ENCODE results near the gene SNAPIN.
"Not testable (repeated sequence)": the region's sequence is repeated elsewhere in the genome, so short reads cannot be mapped to it uniquely, and the experiment has no call there.

The SNAPIN gene

DNA sequence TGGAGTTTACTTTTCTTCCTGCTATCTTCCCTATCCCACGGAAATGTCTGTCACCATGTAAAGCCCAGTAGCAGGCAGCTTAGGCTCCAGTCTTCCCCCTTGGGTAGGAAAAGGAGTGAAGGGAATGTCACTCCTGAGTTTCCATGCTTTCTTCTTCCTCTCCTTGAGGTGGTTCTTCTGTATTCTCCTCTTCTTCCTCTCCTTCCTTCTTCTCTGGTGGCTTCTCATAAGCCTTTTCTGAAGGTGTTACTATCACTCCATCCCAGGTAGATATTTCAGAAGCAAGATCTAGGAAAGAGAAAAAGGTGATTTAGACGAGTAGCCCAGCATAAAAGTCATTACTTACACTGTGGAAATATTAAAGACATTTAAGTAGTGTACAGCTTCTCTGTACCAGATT lies 3.8 kb downstream of the SNAPIN start:
- POLR2A ChIA-PET, result interaction anchor here (1.2 kb wide), 1 partner anchor 14 kb away, joined by 4 read pairs; no protein-coding TSS in a partner anchor
- DNase-seq (ENCODE audit: extremely low spot score), result no peak
- CTCF ChIA-PET, result no interaction called here
- TF ChIP-seq ARNT (IDR thresholded peaks at IDR 0.05), result no peak
- TF ChIP-seq SUZ12 (IDR thresholded peaks at IDR 0.05), result no peak
- no peak for TF ChIP-seq TARDBP (IDR thresholded peaks at IDR 0.05)
- no peak for TF ChIP-seq FOXM1 (IDR thresholded peaks at IDR 0.05; ENCODE audit: borderline replicate concordance)
- TF ChIP-seq NFRKB (IDR thresholded peaks at IDR 0.05), result no peak
- no peak for TF ChIP-seq ELF4 (IDR thresholded peaks at IDR 0.05)
- TF ChIP-seq FOXA1 (IDR thresholded peaks at IDR 0.05), result no peak

DNA sequence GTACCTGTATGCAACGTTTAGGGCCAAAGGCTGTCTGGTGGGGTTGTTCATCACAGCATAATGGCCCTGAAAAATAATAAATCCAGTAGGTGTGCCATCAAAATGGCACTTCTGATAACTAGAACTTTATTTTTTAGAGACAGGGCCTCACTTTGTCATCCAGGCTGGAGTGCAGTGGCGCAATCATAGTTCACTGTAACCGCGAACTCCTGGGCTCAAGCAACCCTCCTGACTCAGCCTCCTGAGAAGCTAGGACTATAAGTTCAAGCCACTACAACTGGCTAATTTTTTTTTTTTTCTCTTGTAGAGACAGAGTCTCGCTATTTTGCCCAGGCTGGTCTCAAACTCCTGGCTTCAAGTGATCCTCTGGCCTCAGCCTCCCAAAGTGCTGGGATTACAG lies 4.7 kb downstream of the SNAPIN start:
- ChIA-PET CTCF (interaction anchor here (0.6 kb wide), 1 partner anchor 9 kb away, joined by 9 read pairs; no protein-coding TSS in a partner anchor), POLR2A (no interaction called here)
- no peak for DNase-seq (ENCODE audit: extremely low spot score)
- TF ChIP-seq L3MBTL2 (conservative IDR thresholded peaks at IDR 0.05), result no peak
- no peak for TF ChIP-seq FOXA1 (IDR thresholded peaks at IDR 0.05)
- TF ChIP-seq ARNT (IDR thresholded peaks at IDR 0.05), result no peak
- no peak for TF ChIP-seq ELF4 (IDR thresholded peaks at IDR 0.05)
- no peak for TF ChIP-seq TARDBP (IDR thresholded peaks at IDR 0.05)
- TF ChIP-seq FOXM1 (IDR thresholded peaks at IDR 0.05; ENCODE audit: borderline replicate concordance), result no peak
- no peak for TF ChIP-seq SP1 (IDR thresholded peaks at IDR 0.05)
- TF ChIP-seq HDGF (IDR thresholded peaks at IDR 0.05; ENCODE audit: borderline replicate concordance), result no peak
- TF ChIP-seq LEF1 (IDR thresholded peaks at IDR 0.05; ENCODE audit: borderline replicate concordance), result no peak
- TF ChIP-seq NFRKB (IDR thresholded peaks at IDR 0.05), result no peak
- TF ChIP-seq SUZ12 (IDR thresholded peaks at IDR 0.05), result no peak

DNA sequence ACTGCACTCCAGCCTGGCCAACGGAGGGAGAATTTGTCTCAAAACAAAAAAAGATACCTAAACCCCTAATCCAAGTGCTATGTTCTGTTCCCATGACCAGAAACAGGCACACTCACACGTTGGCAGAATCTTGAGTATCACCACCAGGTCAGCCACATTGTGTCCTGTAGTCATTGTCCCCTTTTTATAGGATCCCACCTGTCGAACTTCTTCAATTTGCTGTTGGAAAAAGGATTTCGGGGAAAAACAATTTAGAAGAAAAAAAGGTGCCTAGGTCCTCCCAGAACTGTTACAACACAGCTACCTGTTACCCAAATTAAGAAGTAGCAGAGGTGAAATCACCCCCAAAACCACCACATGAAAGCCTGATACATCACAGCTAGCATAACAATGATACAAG lies 8.9 kb downstream of the SNAPIN start:
- no peak for DNase-seq (ENCODE audit: extremely low spot score)
- ChIA-PET POLR2A (interaction anchor here (0.7 to 1.7 kb wide), 6 partner anchors 8 to 101 kb away, joined by 3 to 5 read pairs (median 4); partner anchors contain the start of gene INTS3), CTCF (no interaction called here)
- TF ChIP-seq FOXA1 (IDR thresholded peaks at IDR 0.05) (no peak), ZNF384 (IDR thresholded peaks at IDR 0.05) (no peak), FOXM1 (IDR thresholded peaks at IDR 0.05; ENCODE audit: borderline replicate concordance) (no peak), FOXK2 (IDR thresholded peaks at IDR 0.05) (no peak), CTBP1 (IDR thresholded peaks at IDR 0.05; ENCODE audit: borderline replicate concordance) (no peak), BHLHE40 (IDR thresholded peaks at IDR 0.05; ENCODE audit: borderline replicate concordance) (no peak), ARNT (IDR thresholded peaks at IDR 0.05) (no peak), LEF1 (IDR thresholded peaks at IDR 0.05; ENCODE audit: borderline replicate concordance) (no peak), L3MBTL2 (conservative IDR thresholded peaks at IDR 0.05) (no peak), SUZ12 (IDR thresholded peaks at IDR 0.05) (no peak), HDGF (IDR thresholded peaks at IDR 0.05; ENCODE audit: borderline replicate concordance) (no peak), SP1 (IDR thresholded peaks at IDR 0.05) (no peak), NFRKB (IDR thresholded peaks at IDR 0.05) (no peak), TARDBP (IDR thresholded peaks at IDR 0.05) (no peak), ELF4 (IDR thresholded peaks at IDR 0.05) (no peak)
- TF ChIP-seq, protein P1, sequence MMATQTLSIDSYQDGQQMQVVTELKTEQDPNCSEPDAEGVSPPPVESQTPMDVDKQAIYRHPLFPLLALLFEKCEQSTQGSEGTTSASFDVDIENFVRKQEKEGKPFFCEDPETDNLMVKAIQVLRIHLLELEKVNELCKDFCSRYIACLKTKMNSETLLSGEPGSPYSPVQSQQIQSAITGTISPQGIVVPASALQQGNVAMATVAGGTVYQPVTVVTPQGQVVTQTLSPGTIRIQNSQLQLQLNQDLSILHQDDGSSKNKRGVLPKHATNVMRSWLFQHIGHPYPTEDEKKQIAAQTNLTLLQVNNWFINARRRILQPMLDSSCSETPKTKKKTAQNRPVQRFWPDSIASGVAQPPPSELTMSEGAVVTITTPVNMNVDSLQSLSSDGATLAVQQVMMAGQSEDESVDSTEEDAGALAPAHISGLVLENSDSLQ (IDR thresholded peaks at IDR 0.05), result no peak

DNA sequence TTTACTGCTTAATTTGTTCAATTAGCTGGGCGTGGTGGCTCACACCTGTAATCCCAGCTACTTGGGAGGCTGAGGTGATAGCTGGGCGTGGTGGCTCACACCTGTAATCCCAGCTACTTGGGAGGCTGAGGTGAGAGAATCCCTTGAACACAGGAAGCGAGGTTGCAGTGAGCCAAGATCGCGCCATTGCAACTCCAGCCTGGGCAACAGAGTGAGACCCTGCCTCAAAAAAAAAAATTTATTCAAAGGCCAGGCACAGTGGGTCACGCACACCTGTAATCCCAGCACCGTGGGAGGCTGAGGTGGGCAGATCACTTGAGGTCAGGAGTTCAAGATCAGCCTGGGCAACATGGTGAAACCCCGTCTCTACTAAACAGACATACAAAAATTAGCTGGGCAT lies 10.2 kb downstream of the SNAPIN start:
- CTCF ChIA-PET; DNase-seq (ENCODE audit: extremely low spot score): not testable (repeated sequence)
- POLR2A ChIA-PET, result interaction anchor here (1.1 to 1.6 kb wide), 3 partner anchors 9 to 59 kb away, joined by 4 to 5 read pairs (median 4); partner anchors contain the start of gene INTS3

DNA sequence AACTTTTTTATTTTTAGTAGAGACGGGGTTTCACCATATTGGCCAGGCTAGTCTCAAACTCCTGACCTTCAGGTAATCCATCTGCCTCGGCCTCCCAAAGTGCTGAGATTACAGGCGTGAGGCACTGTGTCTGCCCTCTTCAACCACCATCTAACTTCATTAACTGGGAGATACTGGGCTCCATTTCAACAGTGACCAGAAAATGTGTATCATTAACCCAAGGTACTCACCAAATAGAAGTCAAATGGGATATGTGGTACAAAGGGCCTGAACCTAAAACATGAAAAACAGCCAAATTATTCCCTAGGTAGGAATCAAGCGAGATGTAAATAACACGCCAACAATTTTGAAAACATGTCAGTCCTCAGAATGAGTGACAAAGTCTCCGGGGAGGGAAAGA lies 11.1 kb downstream of the SNAPIN start:
- TF ChIP-seq, protein P1 (IDR thresholded peaks at IDR 0.05), result no peak
- TF ChIP-seq SUZ12 (IDR thresholded peaks at IDR 0.05) (no peak), HDGF (IDR thresholded peaks at IDR 0.05; ENCODE audit: borderline replicate concordance) (no peak), LEF1 (IDR thresholded peaks at IDR 0.05; ENCODE audit: borderline replicate concordance) (no peak), BHLHE40 (IDR thresholded peaks at IDR 0.05; ENCODE audit: borderline replicate concordance) (no peak), CTBP1 (IDR thresholded peaks at IDR 0.05; ENCODE audit: borderline replicate concordance) (no peak), ZNF384 (IDR thresholded peaks at IDR 0.05) (no peak), FOXK2 (IDR thresholded peaks at IDR 0.05) (no peak), FOXA1 (IDR thresholded peaks at IDR 0.05) (no peak), ARNT (IDR thresholded peaks at IDR 0.05) (no peak), ELF4 (IDR thresholded peaks at IDR 0.05) (no peak), TARDBP (IDR thresholded peaks at IDR 0.05) (no peak), FOXM1 (IDR thresholded peaks at IDR 0.05; ENCODE audit: borderline replicate concordance) (no peak), NFRKB (IDR thresholded peaks at IDR 0.05) (no peak), L3MBTL2 (conservative IDR thresholded peaks at IDR 0.05) (no peak), SP1 (IDR thresholded peaks at IDR 0.05) (no peak)
- no peak for DNase-seq (ENCODE audit: extremely low spot score)
- ChIA-PET CTCF (no interaction called here), POLR2A (interaction anchor here (0.6 kb wide), 1 partner anchor 26 kb away, joined by 3 read pairs; no protein-coding TSS in a partner anchor)

DNA sequence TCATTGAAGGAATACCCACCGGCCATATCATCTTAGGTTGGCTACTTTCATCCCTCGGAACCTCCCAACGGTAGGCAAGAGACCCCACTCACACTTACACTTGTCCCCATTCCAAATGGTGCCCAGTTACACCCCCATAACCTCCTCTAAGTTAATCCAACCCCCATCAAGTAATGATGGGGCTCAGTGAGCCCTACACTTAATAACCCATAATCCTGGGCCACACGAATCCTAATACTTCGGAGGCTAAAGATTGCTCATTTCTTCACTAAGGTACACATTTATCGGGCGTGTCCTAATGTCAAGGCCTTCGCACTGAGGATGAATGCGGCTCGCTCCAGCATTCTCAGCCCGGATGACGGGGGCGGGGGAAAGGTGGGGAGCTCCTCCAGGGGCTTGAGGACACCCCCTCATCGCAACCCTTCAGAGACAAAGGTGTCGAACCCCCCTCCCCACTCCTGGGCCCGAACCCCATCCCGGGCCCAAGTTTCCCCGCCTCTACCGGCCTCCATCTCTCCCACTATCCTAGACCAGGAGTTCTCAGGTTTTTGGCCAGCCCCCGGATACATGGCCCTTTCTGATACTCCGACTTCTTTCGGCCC lies 11.9 kb downstream of the SNAPIN start:
- ChIA-PET POLR2A (interaction anchor here (3.0 kb wide), 1 partner anchor 36 kb away, joined by 20 read pairs; the partner anchor contains the start of gene CHTOP), CTCF (no interaction called here)
- TF ChIP-seq ZNF384 (IDR thresholded peaks at IDR 0.05), result no peak
- TF ChIP-seq, protein P1 (IDR thresholded peaks at IDR 0.05), result no peak
- no peak for TF ChIP-seq LEF1 (IDR thresholded peaks at IDR 0.05; ENCODE audit: borderline replicate concordance)
- no peak for TF ChIP-seq FOXM1 (IDR thresholded peaks at IDR 0.05; ENCODE audit: borderline replicate concordance)
- no peak for TF ChIP-seq TARDBP (IDR thresholded peaks at IDR 0.05)
- TF ChIP-seq FOXK2 (IDR thresholded peaks at IDR 0.05), result no peak
- no peak for TF ChIP-seq FOXA1 (IDR thresholded peaks at IDR 0.05)
- no peak for TF ChIP-seq NFRKB (IDR thresholded peaks at IDR 0.05)
- no peak for TF ChIP-seq L3MBTL2 (conservative IDR thresholded peaks at IDR 0.05)
- no peak for TF ChIP-seq ELF4 (IDR thresholded peaks at IDR 0.05)
- no peak for TF ChIP-seq BHLHE40 (IDR thresholded peaks at IDR 0.05; ENCODE audit: borderline replicate concordance)
- no peak for DNase-seq (ENCODE audit: extremely low spot score)

Measured in HEK293T (cell line).